ENCODE measurements around the gene GIMAP2.

GRCh38 chr7:150732786-150733481 is 47.4 kb downstream of the GIMAP2 start:
- TF ChIP-seq ZNF776 (CRISPR knock-in tag; IDR thresholded peaks at IDR 0.05) (no peak), EZH2 (conservative IDR thresholded peaks at IDR 0.05; ENCODE audit: low read depth, low read length) (no peak), ZFP36 (IDR thresholded peaks at IDR 0.05; ENCODE audit: borderline replicate concordance, low read depth, low read length, partially characterized antibody) (no peak), NBN (conservative IDR thresholded peaks at IDR 0.05) (no peak), TFDP1 (CRISPR knock-in tag; IDR thresholded peaks at IDR 0.05; ENCODE audit: borderline replicate concordance) (no peak), CTCF (CRISPR knock-in tag; IDR thresholded peaks at IDR 0.05) (no peak), CREBL2 (CRISPR knock-in tag; IDR thresholded peaks at IDR 0.05; ENCODE audit: borderline replicate concordance) (no peak), NFE2L2 (IDR thresholded peaks at IDR 0.05; ENCODE audit: low read length) (no peak), NR3C1 (CRISPR knock-in tag; IDR thresholded peaks at IDR 0.05) (no peak)
